Measurements from ENCODE around the gene SPRYD3. TPM values are rescaled to one million over a fixed set of nuclear protein-coding genes. Genes with fewer than 3 reads are reported as not detected.
"Not testable (repeated sequence)": the region's sequence is repeated elsewhere in the genome, so short reads cannot be mapped to it uniquely, and the experiment has no call there.

The SPRYD3 gene
- total RNA-seq, 1 donor from 2014 or later = 32.3 TPM

GRCh38 chr12:53113136-53113705, 34.0 kb upstream of the SPRYD3 start:
- DNase-seq (ENCODE audit: low read depth) = no peak
- Histone ChIP-seq H3K27me3 (ENCODE audit: control insufficient read depth, insufficient read depth, low read length) (no peaks in the 10 kb centered on the region), H3K36me3 (ENCODE audit: control insufficient read depth, insufficient read depth, low read length) (no peaks in the 10 kb centered on the region), H3K4me3 (ENCODE audit: low read depth, low read length) (no peak overlapping the region)
- TF ChIP-seq CTCF (IDR thresholded peaks at IDR 0.05; ENCODE audit: insufficient read depth, low read length, poor library complexity, severe bottlenecking) = no peak

GRCh38 chr12:53112431-53112830, 33.2 kb upstream of the SPRYD3 start:
- DNase-seq (ENCODE audit: low read depth); H3K36me3 ChIP-seq (ENCODE audit: control insufficient read depth, insufficient read depth, low read length); H3K4me3 ChIP-seq (ENCODE audit: low read depth, low read length); H3K27me3 ChIP-seq (ENCODE audit: control insufficient read depth, insufficient read depth, low read length): not testable (repeated sequence)

GRCh38 chr12:53107122-53107521, 27.9 kb upstream of the SPRYD3 start:
- Histone ChIP-seq H3K27me3 (ENCODE audit: control insufficient read depth, insufficient read depth, low read length) (no peaks in the 10 kb centered on the region), H3K36me3 (ENCODE audit: control insufficient read depth, insufficient read depth, low read length) (no peaks in the 10 kb centered on the region), H3K4me3 (ENCODE audit: low read depth, low read length) (no peak overlapping the region)
- no peak for TF ChIP-seq CTCF (IDR thresholded peaks at IDR 0.05; ENCODE audit: insufficient read depth, low read length, poor library complexity, severe bottlenecking)
- no peak for DNase-seq (ENCODE audit: low read depth)

GRCh38 chr12:53105712-53106439, 26.7 kb upstream of the SPRYD3 start:
- H3K36me3 ChIP-seq (ENCODE audit: control insufficient read depth, insufficient read depth, low read length) = no peaks in the 10 kb centered on the region
- no peak overlapping the region for H3K4me3 ChIP-seq (ENCODE audit: low read depth, low read length)
- no peaks in the 10 kb centered on the region for H3K27me3 ChIP-seq (ENCODE audit: control insufficient read depth, insufficient read depth, low read length)
- no peak for DNase-seq (ENCODE audit: low read depth)
- no peak for TF ChIP-seq CTCF (IDR thresholded peaks at IDR 0.05; ENCODE audit: insufficient read depth, low read length, poor library complexity, severe bottlenecking)

GRCh38 chr12:53105256-53105655, 26.1 kb upstream of the SPRYD3 start:
- Histone ChIP-seq H3K27me3 (ENCODE audit: control insufficient read depth, insufficient read depth, low read length) (no peaks in the 10 kb centered on the region), H3K4me3 (ENCODE audit: low read depth, low read length) (no peak overlapping the region), H3K36me3 (ENCODE audit: control insufficient read depth, insufficient read depth, low read length) (no peaks in the 10 kb centered on the region)
- no peak for TF ChIP-seq CTCF (IDR thresholded peaks at IDR 0.05; ENCODE audit: insufficient read depth, low read length, poor library complexity, severe bottlenecking)
- no peak for DNase-seq (ENCODE audit: low read depth)

GRCh38 chr12:53103860-53104305, 24.7 kb upstream of the SPRYD3 start:
- Histone ChIP-seq H3K4me3 (ENCODE audit: low read depth, low read length) (no peak overlapping the region), H3K27me3 (ENCODE audit: control insufficient read depth, insufficient read depth, low read length) (no peaks in the 10 kb centered on the region), H3K36me3 (ENCODE audit: control insufficient read depth, insufficient read depth, low read length) (no peaks in the 10 kb centered on the region)
- no peak for DNase-seq (ENCODE audit: low read depth)
- TF ChIP-seq CTCF (IDR thresholded peaks at IDR 0.05; ENCODE audit: insufficient read depth, low read length, poor library complexity, severe bottlenecking) = no peak

Data from kidney epithelial cell (primary cell).